PC-3 (cell line): ENCODE data around the gene BTBD6.

ENCODE experiments used
- CTCF ChIP-seq: fragments of 300-600 bp; sonication (generic); conservative IDR thresholded peaks from 2 replicates; pipeline ENCODE4 v1.5.1; 2017; ENCODE audit warnings: antibody characterized with exemption, low read depth, mild to moderate bottlenecking, low read length
- EZH2 ChIP-seq: fragments of 300-600 bp; sonication (generic); IDR thresholded peaks from one replicate; pipeline ENCODE4 v1.6.1; 2017; ENCODE audit warnings: antibody characterized with exemption, mild to moderate bottlenecking, low read length; ENCODE audit not compliant: unreplicated experiment
- EZH2phosphoT487 ChIP-seq: fragments of 300-600 bp; sonication (generic); IDR thresholded peaks from 2 replicates; pipeline ENCODE4 v1.6.1; 2018; ENCODE audit warnings: mild to moderate bottlenecking, antibody characterized with exemption, low read length, borderline replicate concordance

DNA sequence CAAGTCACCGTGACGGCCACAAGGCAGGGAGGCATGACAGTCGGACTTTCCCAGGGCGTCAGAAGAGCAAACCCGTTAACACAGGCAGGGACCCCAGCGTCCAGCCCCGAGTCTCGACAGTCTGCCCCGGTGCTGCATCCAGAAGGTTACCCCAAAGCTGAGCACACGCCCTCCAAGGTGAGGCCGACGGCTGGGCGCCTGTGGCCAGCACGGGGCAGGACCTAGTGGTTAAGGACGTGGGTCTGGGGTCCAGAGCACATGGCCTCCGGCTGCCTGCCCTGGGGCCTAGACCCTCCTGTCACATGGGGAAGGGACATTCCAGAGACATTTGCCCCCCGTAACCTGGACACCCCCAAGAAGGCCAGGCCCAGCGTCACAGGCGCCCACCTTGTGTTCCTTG lies 29.7 kb upstream of the BTBD6 start:
- TF ChIP-seq CTCF (no peak), EZH2phosphoT487 (no peak), EZH2 (no peak)
